B cell (primary cell): ENCODE results near the gene CDC42BPB. TPM values are rescaled to one million over a fixed set of nuclear protein-coding genes. Genes with fewer than 3 reads are reported as not detected.

ENCODE experiments used
- ATAC-seq: fragments of 200-7000 bp; cut with Tn5 transposase; one replicate; pipeline ENCODE4 v1.10.0; 2021; ENCODE audit warnings: low read depth, mild to moderate bottlenecking, moderate number of reproducible peaks, moderate library complexity
- CTCF ChIA-PET: fragments of 350-600 bp; sonication (Branson Sonifier 250); formaldehyde crosslinking; loops from one replicate; lab custom pipeline; 2021; ENCODE audit warnings: antibody characterized with exemption, inconsistent platforms; lab: Charles Lee
- POLR2A ChIA-PET: fragments of 350-600 bp; sonication (Branson Sonifier 250); formaldehyde crosslinking; loops from one replicate; lab custom pipeline; 2021; ENCODE audit warnings: antibody characterized with exemption; lab: Charles Lee
- DNase-seq: peaks from one replicate; pipeline ENCODE4 v3.0.0; 2013
- H2AFZ ChIP-seq: 2 replicates; pipeline ENCODE4 v1.6.1; 2012; ENCODE audit warnings: mild to moderate bottlenecking, low read depth, low read length; ENCODE audit not compliant: insufficient read depth, poor library complexity, severe bottlenecking
- H3K27ac ChIP-seq, 2 donors: 1 replicate in 1 of 2; 2 replicates in 1 of 2; pipeline ENCODE4 v1.5.1; 2012 to 2013; ENCODE audit warnings: low read length in 2 of 2, mild to moderate bottlenecking in 2 of 2, moderate library complexity in 1 of 2
- H3K27me3 ChIP-seq, 4 experiments: fragments of 200-600 bp in 1 of 4; sonication (generic) in 1 of 4; replicated peaks in 1 of 4; 1 replicate in 2 of 4; 2 replicates in 2 of 4; pipeline versions ENCODE4 v1.6.1 to v1.7.0; 2013 to 2016; ENCODE audit warnings: low read length in 3 of 4, mild to moderate bottlenecking in 2 of 4, mixed read lengths in 1 of 4, moderate library complexity in 1 of 4; ENCODE audit not compliant: insufficient read depth in 4 of 4, control insufficient read depth in 3 of 4; ENCODE audit errors: control extremely low read depth in 1 of 4
- H3K36me3 ChIP-seq, 2 experiments: replicated peaks in 1 of 2; 1 replicate in 1 of 2; 2 replicates in 1 of 2; pipeline versions ENCODE4 v1.6.1 to v1.7.1; 2013; ENCODE audit warnings: low read length in 1 of 2; ENCODE audit not compliant: insufficient read depth in 2 of 2, control insufficient read depth in 1 of 2; ENCODE audit errors: control extremely low read depth in 1 of 2, extremely low read depth in 1 of 2
- H3K4me1 ChIP-seq, 2 donors: fragments of 200-600 bp in 1 of 2; sonication (generic) in 1 of 2; 1 replicate in 1 of 2; 2 replicates in 1 of 2; pipeline versions ENCODE4 v1.5.1 to v1.6.1; 2013 to 2017; ENCODE audit warnings: low read length in 2 of 2; ENCODE audit not compliant: control insufficient read depth in 2 of 2, insufficient read depth in 2 of 2
- H3K4me2 ChIP-seq: replicated peaks from 2 replicates; pipeline ENCODE3; 2012; ENCODE audit warnings: mild to moderate bottlenecking, low read depth, low read length; ENCODE audit not compliant: poor library complexity, severe bottlenecking
- H3K4me3 ChIP-seq, 5 experiments: fragments of 200-600 bp in 1 of 5; sonication (generic) in 1 of 5; 1 replicate in 3 of 5; 2 replicates in 2 of 5; pipeline versions ENCODE4 v1.5.1 to v1.7.0; 2011 to 2016; ENCODE audit warnings: low read length in 4 of 5, mild to moderate bottlenecking in 4 of 5, low read depth in 2 of 5, control low read depth in 1 of 5, moderate library complexity in 1 of 5; ENCODE audit not compliant: insufficient read depth in 1 of 5; ENCODE audit errors: control extremely low read depth in 1 of 5, extremely low read depth in 1 of 5
- H3K79me2 ChIP-seq: fragments of 200-600 bp; sonication (generic); one replicate; pipeline ENCODE4 v1.6.0; 2016; ENCODE audit warnings: low read length; ENCODE audit not compliant: control insufficient read depth, insufficient read depth
- H3K9ac ChIP-seq: fragments of 200-600 bp; sonication (generic); 2 replicates; pipeline ENCODE4 v1.6.1; 2017; ENCODE audit warnings: mild to moderate bottlenecking, low read length, moderate library complexity
- H3K9me3 ChIP-seq, 3 donors: one replicate each; pipeline versions ENCODE4 v1.6.1 to v1.7.1; 2013; ENCODE audit warnings: low read length in 2 of 3; ENCODE audit not compliant: control insufficient read depth in 2 of 3, insufficient read depth in 1 of 3; ENCODE audit errors: control extremely low read depth in 1 of 3
- H4K20me1 ChIP-seq: 2 replicates; pipeline ENCODE4 v1.6.0; 2012; ENCODE audit warnings: mild to moderate bottlenecking, low read length; ENCODE audit not compliant: insufficient read depth, control insufficient read depth, poor library complexity, severe bottlenecking
- H3K27ac Mint-ChIP-seq: one replicate; pipeline ENCODE4 v1.8.0; 2021; ENCODE audit warnings: mixed read lengths
- H3K27me3 Mint-ChIP-seq: one replicate; pipeline ENCODE4 v1.8.0; 2021; ENCODE audit warnings: mixed read lengths
- H3K4me1 Mint-ChIP-seq: one replicate; pipeline ENCODE4 v1.8.0; 2021; ENCODE audit warnings: mixed read lengths
- H3K4me3 Mint-ChIP-seq: one replicate; pipeline ENCODE4 v1.8.0; 2021; ENCODE audit warnings: mixed read lengths
- H3K9me3 Mint-ChIP-seq: one replicate; pipeline ENCODE4 v1.8.0; 2022; ENCODE audit warnings: mixed read lengths; ENCODE audit not compliant: insufficient read depth
- CTCF ChIP-seq: fragments of 200-600 bp; IDR thresholded peaks from one replicate; pipeline ENCODE4 v1.8.0; 2022; ENCODE audit warnings: antibody characterized with exemption, mild to moderate bottlenecking
- EZH2 ChIP-seq: IDR thresholded peaks from 2 replicates; pipeline ENCODE4 v1.6.1; 2012; ENCODE audit warnings: borderline replicate concordance, low read depth, mild to moderate bottlenecking, moderate library complexity, low read length; ENCODE audit not compliant: insufficient read depth, poor library complexity, severe bottlenecking
- WGBS: methylation state at CpG from one replicate; pipeline ENCODE4 v1.1.5; 2013; ENCODE audit warnings: missing lambda C conversion rate; ENCODE audit not compliant: insufficient coverage; 5-methylcytosine and 5-hydroxymethylcytosine counted together
- intact Hi-C: fragments of 100-400 bp; cut with micrococcal nuclease; formaldehyde crosslinking; loops from one replicate; pipeline ENCODE4 v1.10.0; 2022
- polyA plus RNA-seq: library from polyadenylated mRNA; depleted of rRNA; stranded (reverse); fragments of >200 nt; gene quantifications from 2 replicates; pipeline ENCODE4 v1.2.3, GENCODE V29; 2012
- total RNA-seq, 2 donors: library from RNA; stranded (reverse); fragments of 120-200 nt in 1 of 2; gene quantifications; 1 replicate in 1 of 2; 2 replicates in 1 of 2; pipeline versions ENCODE4 v1.2.3 to v1.2.4, GENCODE V29; 2013 to 2022

CDC42BPB gene
- total and polyA plus RNA-seq, 2 donors (not counting 1 experiment from before 2014, with no cell fraction given) = 23.9 to 52.5 TPM

- H3K27me3 Mint-ChIP-seq = no peaks in the 10 kb centered on the region
- H3K4me2 ChIP-seq = no peak overlapping the region
- ATAC-seq (no peak), DNase-seq (no peak)
- TF ChIP-seq CTCF (no peak), EZH2 (no peak)
- H3K9me3 Mint-ChIP-seq = no peaks in the 10 kb centered on the region
- H4K20me1 ChIP-seq = peaks cover 12% of the 10 kb centered on the region
- H3K79me2 ChIP-seq = peaks cover 29% of the 10 kb centered on the region
- ChIA-PET POLR2A (no interaction called here), CTCF (no interaction called here)
- H3K27me3 ChIP-seq = no peaks in the 10 kb centered on the region
- no peak overlapping the region for H3K4me3 Mint-ChIP-seq
- peaks cover 37% of the 10 kb centered on the region for H3K4me1 Mint-ChIP-seq
- intact Hi-C loops = no loop called here
- no peak overlapping the region for H3K9ac ChIP-seq
- no peak overlapping the region for H3K27ac Mint-ChIP-seq
- no peak overlapping the region for H2AFZ ChIP-seq
- H3K27ac ChIP-seq = no peak overlapping the region
- no peak overlapping the region for H3K4me3 ChIP-seq
- H3K9me3 ChIP-seq = no peaks in the 10 kb centered on the region
- peaks cover 0 to 44% of the 10 kb centered on the region in 2 experiments for H3K36me3 ChIP-seq
- 93% methylated on average over 19 of the region's 21 CpGs for WGBS
- peaks cover 35 to 44% of the 10 kb centered on the region in 2 donors for H3K4me1 ChIP-seq
These were observed 146.9 kb downstream of the CDC42BPB start for GRCh38 chr14:102910442-102910841.

GRCh38 chr14:102909911-102910310 lies 147.4 kb downstream of the CDC42BPB start:
- peaks cover 30 to 39% of the 10 kb centered on the region in 2 donors for H3K4me1 ChIP-seq
- Mint-ChIP-seq H3K27me3 (no peaks in the 10 kb centered on the region), H3K4me1 (peaks cover 35% of the 10 kb centered on the region), H3K9me3 (no peaks in the 10 kb centered on the region), H3K4me3 (no peak overlapping the region), H3K27ac (no peak overlapping the region)
- H3K9me3 ChIP-seq = no peaks in the 10 kb centered on the region
- no peaks in the 10 kb centered on the region for H3K27me3 ChIP-seq
- CTCF ChIA-PET = no interaction called here
- TF ChIP-seq CTCF (no peak), EZH2 (no peak)
- WGBS = 94% methylated on average over 6 of the region's 10 CpGs
- peaks cover 35% of the 10 kb centered on the region for H3K79me2 ChIP-seq
- no peak overlapping the region for H3K4me2 ChIP-seq
- no peak overlapping the region for H2AFZ ChIP-seq
- H3K4me3 ChIP-seq = no peak overlapping the region
- intact Hi-C loops = no loop called here
- H3K9ac ChIP-seq = no peak overlapping the region
- POLR2A ChIA-PET = no interaction called here
- no peak for ATAC-seq
- peaks cover 12% of the 10 kb centered on the region for H4K20me1 ChIP-seq
- no peak overlapping the region for H3K27ac ChIP-seq
- H3K36me3 ChIP-seq = peaks cover 0 to 49% of the 10 kb centered on the region in 2 experiments
- DNase-seq = no peak
